DLD1 (cell line): ENCODE data around the gene ADAMTS19.
"Not testable (repeated sequence)": the region's sequence is repeated elsewhere in the genome, so short reads cannot be mapped to it uniquely, and the experiment has no call there.

Experiments used
- in situ Hi-C: cut with HindIII; loops from 2 replicates; pipeline ENCODE4 v1.10.0; 2017; ENCODE audit warnings: low sequenced_read_pairs

Gene ADAMTS19

GRCh38 chr5:129476751-129477150 is 16.7 kb downstream of the ADAMTS19 start:
- in situ Hi-C loops = no loop called here

- in situ Hi-C loops = no loop called here
Measured at GRCh38 chr5:129477532-129477931, 17.4 kb downstream of the ADAMTS19 start.

- in situ Hi-C loops = no loop called here
Measured at GRCh38 chr5:129481161-129481560, 21.1 kb downstream of the ADAMTS19 start.

GRCh38 chr5:129496421-129496820 is 36.3 kb downstream of the ADAMTS19 start:
- in situ Hi-C loops = no loop called here

- in situ Hi-C loops = no loop called here
Measured at GRCh38 chr5:129496864-129497595, 36.9 kb downstream of the ADAMTS19 start.

- in situ Hi-C loops = no loop called here
Measured at GRCh38 chr5:129499208-129499852, 39.2 kb downstream of the ADAMTS19 start.

- in situ Hi-C loops = no loop called here
Measured at GRCh38 chr5:129500101-129500500, 40.0 kb downstream of the ADAMTS19 start.

- in situ Hi-C loops = no loop called here
Measured at GRCh38 chr5:129506086-129506485, 46.0 kb downstream of the ADAMTS19 start.

- in situ Hi-C loops = no loop called here
Measured at GRCh38 chr5:129506950-129507349, 46.9 kb downstream of the ADAMTS19 start.

- in situ Hi-C loops = no loop called here
Measured at GRCh38 chr5:129507527-129507926, 47.4 kb downstream of the ADAMTS19 start.

GRCh38 chr5:129508606-129509005 is 48.5 kb downstream of the ADAMTS19 start:
- in situ Hi-C loops = no loop called here

GRCh38 chr5:129509363-129509975 is 49.4 kb downstream of the ADAMTS19 start:
- in situ Hi-C loops = no loop called here

- in situ Hi-C loops = no loop called here
Measured at GRCh38 chr5:129511291-129511690, 51.2 kb downstream of the ADAMTS19 start.

GRCh38 chr5:129541051-129541450 is 81.0 kb downstream of the ADAMTS19 start:
- in situ Hi-C loops = no loop called here

GRCh38 chr5:129541648-129542251 is 81.7 kb downstream of the ADAMTS19 start:
- in situ Hi-C loops = no loop called here

- in situ Hi-C loops = no loop called here
Measured at GRCh38 chr5:129547137-129547536, 87.0 kb downstream of the ADAMTS19 start.

- in situ Hi-C loops = no loop called here
Measured at GRCh38 chr5:129554134-129554904, 94.2 kb downstream of the ADAMTS19 start.

GRCh38 chr5:129563585-129563984 is 103.5 kb downstream of the ADAMTS19 start:
- in situ Hi-C loops = no loop called here

GRCh38 chr5:129569295-129569694 is 109.2 kb downstream of the ADAMTS19 start:
- in situ Hi-C loops = no loop called here

GRCh38 chr5:129572060-129572459 is 112.0 kb downstream of the ADAMTS19 start:
- in situ Hi-C loops = no loop called here

- in situ Hi-C loops = not testable (repeated sequence)
Measured at GRCh38 chr5:129584496-129584895, 124.4 kb downstream of the ADAMTS19 start.
